Kidney (tissue), 14 donors: ENCODE data around the gene SCLT1. TPM values are rescaled to one million over a fixed set of nuclear protein-coding genes. Genes with fewer than 3 reads are reported as not detected.

ENCODE experiments used
- DNase-seq, 5 donors: peaks; one replicate each; pipeline ENCODE4 v3.0.0-alpha.2; 2013 to 2020
- FAIRE-seq: peaks from 2 replicates; lab custom pipeline; 2012; peaks lifted over from hg19 to GRCh38; lab: Jason Lieb, UNC
- H3K27ac ChIP-seq, 2 donors: one replicate each; pipeline ENCODE4 v1.7.0; 2013; ENCODE audit warnings: low read depth in 2 of 2, low read length in 2 of 2, inconsistent platforms in 1 of 2
- H3K27me3 ChIP-seq: one replicate; pipeline ENCODE4 v1.7.1; 2013; ENCODE audit warnings: low read length, inconsistent platforms; ENCODE audit not compliant: control insufficient read depth, insufficient read depth
- H3K36me3 ChIP-seq, 3 donors: one replicate each; pipeline versions ENCODE4 v1.7.0 to v1.7.1; 2013; ENCODE audit warnings: low read length in 3 of 3, control low read depth in 1 of 3, inconsistent platforms in 1 of 3; ENCODE audit not compliant: insufficient read depth in 3 of 3, control insufficient read depth in 2 of 3
- H3K4me1 ChIP-seq, 3 donors: one replicate each; pipeline versions ENCODE4 v1.7.0 to v1.7.1; 2013; ENCODE audit warnings: low read length in 3 of 3, inconsistent platforms in 1 of 3, low read depth in 1 of 3; ENCODE audit not compliant: control insufficient read depth in 2 of 3, insufficient read depth in 2 of 3
- H3K4me3 ChIP-seq, 3 donors: one replicate each; pipeline versions ENCODE4 v1.7.0 to v1.8.1; 2013; ENCODE audit warnings: low read length in 3 of 3, control low read depth in 1 of 3, inconsistent platforms in 1 of 3
- H3K9ac ChIP-seq, 3 donors: one replicate each; pipeline versions ENCODE4 v1.7.0 to v1.7.1; 2013; ENCODE audit warnings: low read length in 3 of 3, control low read depth in 1 of 3, inconsistent platforms in 1 of 3
- H3K9me3 ChIP-seq, 3 donors: one replicate each; pipeline versions ENCODE4 v1.7.0 to v1.7.1; 2013; ENCODE audit warnings: low read length in 3 of 3, control low read depth in 1 of 3, inconsistent platforms in 1 of 3; ENCODE audit not compliant: control insufficient read depth in 2 of 3, insufficient read depth in 1 of 3
- CTCF ChIP-seq: IDR thresholded peaks from 3 replicates; pipeline ENCODE4 v1.5.1; 2012; ENCODE audit warnings: mild to moderate bottlenecking, moderate library complexity, borderline replicate concordance; ENCODE audit not compliant: insufficient read depth; ENCODE audit errors: extremely low read depth
- intact Hi-C: fragments of 100-400 bp; cut with DNase I; formaldehyde crosslinking; loops from one replicate; pipeline ENCODE4 v1.11.1; 2022
- polyA plus RNA-seq: library from polyadenylated mRNA; stranded (reverse); fragments of 350-450 nt; fragmentation: Illumina TruSeq; extraction: RNeasy Lipid Tissue Mini Kit (QIAGEN cat#74804); gene quantifications from one replicate; pipeline ENCODE4 v1.2.3, GENCODE V29; 2014; ENCODE audit warnings: low read depth, low replicate concordance; ENCODE audit not compliant: insufficient read depth
- total RNA-seq: library from RNA; stranded (reverse); fragmentation: NEBNext Ultra II Directional; extraction: Animal tissue kit (Norgen Biotek cat#: 25700); gene quantifications from one replicate; pipeline ENCODE4 v1.2.1, GENCODE V29; 2021
- donor health status: control.
- donor health status: control.
- donor health status: control.
- donor health status: control.
- donor health status: control.
- donor health status: DM: yes; HTN: yes; CAD: no.
- donor health status: Normal renal cell carcinoma (clear cell type).

SCLT1 gene
- total and polyA plus RNA-seq, 2 donors from 2014 or later = 3.0 to 16.0 TPM

- no peak for TF ChIP-seq CTCF
- Histone ChIP-seq H3K27me3 (no peaks in the 10 kb centered on the region), H3K9ac (no peak overlapping the region), H3K9me3 (no peaks in the 10 kb centered on the region), H3K4me1 (peaks cover 0 to 10% (median 0%) of the 10 kb centered on the region in 3 donors), H3K27ac (no peak overlapping the region), H3K36me3 (peaks cover 4 to 63% (median 36%) of the 10 kb centered on the region in 3 donors), H3K4me3 (no peak overlapping the region)
- DNase-seq = no peak
- intact Hi-C loops = loop anchor here (10.0 kb wide), 1 partner anchor 672 kb away; no protein-coding TSS in a partner anchor
- no peak for FAIRE-seq
Observed at GRCh38 chr4:128866691-128867090, 226.6 kb downstream of the SCLT1 start.

- Histone ChIP-seq H3K27ac (no peak overlapping the region), H3K27me3 (no peaks in the 10 kb centered on the region), H3K36me3 (peaks cover 6 to 65% (median 36%) of the 10 kb centered on the region in 3 donors), H3K4me1 (peaks cover 0 to 10% (median 0%) of the 10 kb centered on the region in 3 donors), H3K9me3 (no peaks in the 10 kb centered on the region), H3K4me3 (no peak overlapping the region), H3K9ac (no peak overlapping the region)
- no peak for DNase-seq
- no peak for TF ChIP-seq CTCF
- no peak for FAIRE-seq
- intact Hi-C loops = loop anchor here (10.0 kb wide), 1 partner anchor 671 kb away; no protein-coding TSS in a partner anchor
Observed at GRCh38 chr4:128866269-128866668, 227.1 kb downstream of the SCLT1 start.

- H3K36me3 ChIP-seq = peaks cover 6 to 66% (median 40%) of the 10 kb centered on the region in 3 donors
Observed at GRCh38 chr4:128865132-128865531, 228.2 kb downstream of the SCLT1 start.

More at GRCh38 chr4:128865132-128865531, 228.2 kb downstream of the SCLT1 start:
- FAIRE-seq (no peak), DNase-seq (no peak)
- H3K27ac ChIP-seq = no peak overlapping the region
- no peaks in the 10 kb centered on the region for H3K27me3 ChIP-seq
- no peak overlapping the region for H3K4me3 ChIP-seq
- H3K9ac ChIP-seq = no peak overlapping the region
- TF ChIP-seq CTCF = no peak
- H3K4me1 ChIP-seq = peaks cover 0 to 10% (median 0%) of the 10 kb centered on the region in 3 donors
- H3K9me3 ChIP-seq = no peaks in the 10 kb centered on the region
- intact Hi-C loops = loop anchor here (10.0 kb wide), 1 partner anchor 670 kb away; no protein-coding TSS in a partner anchor
